Pancreas (tissue), 10 donors: ENCODE measurements around the gene MAPK9. TPM values are rescaled to one million over a fixed set of nuclear protein-coding genes. Genes with fewer than 3 reads are reported as not detected.

Experiments used
- ATAC-seq, 4 donors: fragments of 200-7000 bp; cut with Tn5 transposase; one replicate each; pipeline versions ENCODE4 v1.8.0 to v1.9.1; 2020; ENCODE audit warnings: mild to moderate bottlenecking in 4 of 4, moderate library complexity in 4 of 4
- DNase-seq, 6 donors: peaks; one replicate each; pipeline ENCODE4 v3.0.0-alpha.2; 2020
- FAIRE-seq: peaks from 2 replicates; lab custom pipeline; 2012; peaks lifted over from hg19 to GRCh38; lab: Jason Lieb, UNC
- H3K27ac ChIP-seq, 4 donors: fragments of 200-600 bp; sonication (generic); 1 replicate in 3 of 4; 2 replicates in 1 of 4; pipeline versions ENCODE4 v1.5.0 to v1.8.0; 2020
- H3K27me3 ChIP-seq, 4 donors: fragments of 200-600 bp; one replicate each; pipeline ENCODE4 v1.8.0; 2021
- H3K36me3 ChIP-seq, 3 donors: fragments of 200-600 bp; sonication (generic) in 1 of 3; one replicate each; pipeline versions ENCODE4 v1.5.0 to v1.8.0; 2020 to 2021
- H3K4me1 ChIP-seq, 3 donors: fragments of 200-600 bp; one replicate each; pipeline ENCODE4 v1.8.0; 2021
- H3K4me3 ChIP-seq, 4 donors: fragments of 200-600 bp; sonication (generic) in 2 of 4; one replicate each; pipeline versions ENCODE4 v1.5.0 to v1.8.0; 2020 to 2021
- H3K9me3 ChIP-seq, 4 donors: fragments of 200-600 bp; one replicate each; pipeline ENCODE4 v1.8.0; 2021
- WGBS, 2 donors: extraction: QIAGEN DNeasy Blood & Tissue Kit; methylation state at CpG; one replicate each; pipeline ENCODE4 v1.1.7; 2013; 5-methylcytosine and 5-hydroxymethylcytosine counted together
- intact Hi-C, 3 donors: fragments of 100-400 bp; cut with DNase I; formaldehyde crosslinking; loops; one replicate each; pipeline versions ENCODE4 v1.11.1 to v1.14.2; 2022
- polyA plus RNA-seq, 2 donors: library from polyadenylated mRNA; stranded (reverse); fragments of 200-250 nt; gene quantifications; one replicate each; pipeline ENCODE4 v1.2.3, GENCODE V29; 2013
- total RNA-seq, 6 donors: library from RNA; stranded (reverse); fragmentation: NEBNext Ultra II Directional in 4 of 6; extraction: Animal tissue kit (Norgen Biotek cat#: 25700) in 4 of 6; gene quantifications; one replicate each; pipeline versions ENCODE4 v1.2.1 to v1.2.4, GENCODE V29; 2021 to 2023
- TF ChIP-seq, protein P1 (sequence below), 4 donors: fragments of 200-600 bp; sonication (generic) in 3 of 4; IDR thresholded peaks; one replicate each; pipeline versions ENCODE4 v1.5.0 to v1.8.0; 2021; ENCODE audit warnings: antibody characterized with exemption in 4 of 4
- donor health status: healthy with polysubstance abuse.
- donor health status: DM: no; HTN: no; CAD: no; lungs with moderate emphysema.
- donor health status: DM: no; HTN: no; CAD: no.
- donor health status: control.
- donor health status: control.
- donor health status: Bipolar disorder and iron deficiency.
- donor health status: DM: yes; HTN: yes; CAD: no.
- donor health status: DM: no; HTN: no; CAD: no.
- donor health status: DM: no; HTN: no; CAD: no.
- donor health status: DM: yes; HTN: yes; CAD: no.

The MAPK9 gene
- total and polyA plus RNA-seq, 8 donors: 10.7 to 40.3 (median 28.9) TPM

DNA sequence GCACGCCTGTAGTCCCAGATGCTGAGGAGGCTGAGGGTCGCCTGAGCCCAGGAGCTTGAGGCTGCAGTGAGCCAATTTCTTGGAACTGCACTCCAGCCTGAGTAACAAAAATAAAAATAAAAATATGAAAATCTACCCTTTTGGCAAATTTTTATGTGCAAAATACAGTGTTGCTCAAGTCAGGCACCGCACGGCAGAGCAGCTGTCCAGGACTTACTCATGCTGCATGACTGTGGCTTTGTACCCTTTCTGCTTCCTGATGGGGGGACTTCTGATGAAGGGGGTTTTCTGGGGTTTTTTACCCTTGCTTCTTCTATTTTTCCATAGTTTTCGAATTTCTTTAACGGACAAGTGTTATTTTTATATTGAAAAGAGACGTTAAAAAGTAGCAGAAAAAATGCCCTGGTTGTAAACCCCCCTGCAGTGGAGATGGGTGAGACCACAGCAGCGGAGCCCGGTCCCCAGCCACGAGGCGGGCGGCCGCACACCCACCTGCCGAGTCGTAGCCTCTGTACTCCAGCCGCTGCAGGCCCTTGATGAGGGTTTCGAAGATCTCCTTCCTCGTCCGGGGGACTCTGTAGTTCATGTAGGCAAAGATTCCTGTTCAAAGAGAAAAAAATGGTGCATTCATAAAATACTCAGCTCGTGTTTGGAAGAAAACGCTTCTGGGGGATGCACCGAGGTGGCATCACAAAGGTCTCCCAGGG, 46.3 kb upstream of the MAPK9 start:
- FAIRE-seq: no peak
- 89 to 92% methylated on average over 22 of the region's 22 CpGs for WGBS, 2 donors
- TF ChIP-seq, protein P1, sequence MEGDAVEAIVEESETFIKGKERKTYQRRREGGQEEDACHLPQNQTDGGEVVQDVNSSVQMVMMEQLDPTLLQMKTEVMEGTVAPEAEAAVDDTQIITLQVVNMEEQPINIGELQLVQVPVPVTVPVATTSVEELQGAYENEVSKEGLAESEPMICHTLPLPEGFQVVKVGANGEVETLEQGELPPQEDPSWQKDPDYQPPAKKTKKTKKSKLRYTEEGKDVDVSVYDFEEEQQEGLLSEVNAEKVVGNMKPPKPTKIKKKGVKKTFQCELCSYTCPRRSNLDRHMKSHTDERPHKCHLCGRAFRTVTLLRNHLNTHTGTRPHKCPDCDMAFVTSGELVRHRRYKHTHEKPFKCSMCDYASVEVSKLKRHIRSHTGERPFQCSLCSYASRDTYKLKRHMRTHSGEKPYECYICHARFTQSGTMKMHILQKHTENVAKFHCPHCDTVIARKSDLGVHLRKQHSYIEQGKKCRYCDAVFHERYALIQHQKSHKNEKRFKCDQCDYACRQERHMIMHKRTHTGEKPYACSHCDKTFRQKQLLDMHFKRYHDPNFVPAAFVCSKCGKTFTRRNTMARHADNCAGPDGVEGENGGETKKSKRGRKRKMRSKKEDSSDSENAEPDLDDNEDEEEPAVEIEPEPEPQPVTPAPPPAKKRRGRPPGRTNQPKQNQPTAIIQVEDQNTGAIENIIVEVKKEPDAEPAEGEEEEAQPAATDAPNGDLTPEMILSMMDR (IDR thresholded peaks at IDR 0.05): no peak
- H3K9me3 ChIP-seq: no peaks in the 10 kb centered on the region
- no peak for DNase-seq
- no peak overlapping the region for H3K4me3 ChIP-seq
- no peak for ATAC-seq
- H3K4me1 ChIP-seq: no peaks in the 10 kb centered on the region
- intact Hi-C loops: no loop called here
- H3K36me3 ChIP-seq: no peaks in the 10 kb centered on the region
- no peak overlapping the region for H3K27ac ChIP-seq
- H3K27me3 ChIP-seq: no peaks in the 10 kb centered on the region

DNA sequence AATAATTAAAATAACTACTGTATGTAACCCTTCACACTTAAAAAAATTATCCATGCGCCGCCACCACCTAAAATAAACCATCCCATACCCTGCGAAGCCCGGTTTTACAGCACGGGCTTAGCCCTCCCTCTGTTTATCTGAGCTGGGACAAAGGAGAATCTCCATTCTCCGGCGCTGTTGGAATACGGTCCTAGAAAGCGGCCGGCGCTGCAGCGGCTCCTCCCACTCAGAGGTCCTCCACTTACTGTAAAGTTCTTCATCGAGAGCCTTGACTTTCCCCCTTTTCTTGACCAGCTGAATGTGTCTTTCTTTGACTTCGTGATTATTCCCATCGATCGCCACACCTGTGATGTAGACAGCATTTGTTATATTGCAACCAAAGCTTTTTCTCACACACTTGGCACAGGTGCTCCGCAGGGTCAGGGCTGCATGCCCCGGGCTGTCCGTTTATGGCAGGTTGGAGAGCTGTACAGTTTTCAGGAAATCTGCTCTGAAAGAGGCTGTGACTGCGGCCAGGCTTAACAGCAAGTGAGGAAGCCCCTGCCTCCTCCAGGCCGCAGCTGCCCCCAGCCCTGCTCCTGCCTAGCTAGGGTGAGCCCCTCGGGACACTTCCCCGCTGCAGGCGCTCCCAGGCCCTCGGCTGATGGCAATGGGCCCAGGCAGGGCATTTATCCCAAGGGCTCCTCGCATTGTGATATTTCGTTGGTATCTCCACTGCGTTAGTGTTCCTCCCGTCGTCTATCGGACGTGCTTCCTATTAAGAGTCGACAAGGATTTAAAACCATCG, 44.5 kb upstream of the MAPK9 start:
- ATAC-seq (peak; percentile 44 to 77 (median 62)), DNase-seq (peak in 3 of 6 donors; percentile 50 to 73 (median 56))
- 46 to 51% methylated on average over 34 of the region's 34 CpGs for WGBS, 2 donors

DNA sequence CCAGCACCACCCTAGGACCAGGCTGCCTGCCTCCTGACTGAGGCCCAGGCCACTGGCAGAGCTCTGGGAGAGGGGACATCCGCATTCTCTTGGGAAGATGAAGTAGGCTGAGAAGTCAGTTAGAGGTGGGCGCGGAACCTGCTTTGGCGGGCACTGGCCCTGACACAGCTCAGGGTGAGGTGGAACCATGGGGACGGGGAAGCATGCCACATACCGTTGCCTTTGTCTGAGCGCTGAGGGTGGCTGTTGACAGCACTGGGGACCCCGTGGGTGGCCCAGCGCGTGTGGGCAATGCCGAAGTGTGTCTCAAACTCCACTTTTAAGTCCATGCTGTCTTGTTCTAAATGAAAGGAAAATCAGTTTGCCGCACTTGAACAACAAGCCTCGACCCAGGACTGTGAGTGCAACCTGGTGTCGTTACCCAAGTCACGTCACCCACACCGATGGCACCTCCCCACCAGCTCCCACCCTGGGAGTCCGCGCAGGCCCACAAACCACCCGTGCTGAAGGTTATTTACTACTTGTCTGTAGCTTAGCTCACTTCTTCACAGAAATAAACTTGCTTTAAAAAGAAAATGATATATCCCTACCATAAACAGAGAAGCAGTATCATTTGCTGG, 43.8 kb upstream of the MAPK9 start:
- Histone ChIP-seq H3K27me3 (no peaks in the 10 kb centered on the region), H3K4me1 (peaks cover 0 to 8% (median 5%) of the 10 kb centered on the region in 3 donors), H3K36me3 (no peaks in the 10 kb centered on the region), H3K9me3 (no peaks in the 10 kb centered on the region), H3K4me3 (no peak overlapping the region), H3K27ac (no peak overlapping the region)
- intact Hi-C loops: no loop called here
- ATAC-seq (no peak), DNase-seq (peak in 1 of 6 donors; percentile 48), FAIRE-seq (no peak)
- 92% methylated on average over 19 of the region's 19 CpGs for WGBS, 2 donors
- TF ChIP-seq, protein P1 (IDR thresholded peaks at IDR 0.05): no peak

More for the DNA sequence above, 44.5 kb upstream of the MAPK9 start:
- peaks cover 0 to 4% (median under 1%) of the 10 kb centered on the region in 3 donors for H3K4me1 ChIP-seq
- TF ChIP-seq, protein P1 (IDR thresholded peaks at IDR 0.05): no peak
- no peak overlapping the region for H3K4me3 ChIP-seq
- no peak for FAIRE-seq
- no peaks in the 10 kb centered on the region for H3K27me3 ChIP-seq
- intact Hi-C loops: no loop called here
- no peak overlapping the region for H3K27ac ChIP-seq
- no peaks in the 10 kb centered on the region for H3K9me3 ChIP-seq
- H3K36me3 ChIP-seq: no peaks in the 10 kb centered on the region

DNA sequence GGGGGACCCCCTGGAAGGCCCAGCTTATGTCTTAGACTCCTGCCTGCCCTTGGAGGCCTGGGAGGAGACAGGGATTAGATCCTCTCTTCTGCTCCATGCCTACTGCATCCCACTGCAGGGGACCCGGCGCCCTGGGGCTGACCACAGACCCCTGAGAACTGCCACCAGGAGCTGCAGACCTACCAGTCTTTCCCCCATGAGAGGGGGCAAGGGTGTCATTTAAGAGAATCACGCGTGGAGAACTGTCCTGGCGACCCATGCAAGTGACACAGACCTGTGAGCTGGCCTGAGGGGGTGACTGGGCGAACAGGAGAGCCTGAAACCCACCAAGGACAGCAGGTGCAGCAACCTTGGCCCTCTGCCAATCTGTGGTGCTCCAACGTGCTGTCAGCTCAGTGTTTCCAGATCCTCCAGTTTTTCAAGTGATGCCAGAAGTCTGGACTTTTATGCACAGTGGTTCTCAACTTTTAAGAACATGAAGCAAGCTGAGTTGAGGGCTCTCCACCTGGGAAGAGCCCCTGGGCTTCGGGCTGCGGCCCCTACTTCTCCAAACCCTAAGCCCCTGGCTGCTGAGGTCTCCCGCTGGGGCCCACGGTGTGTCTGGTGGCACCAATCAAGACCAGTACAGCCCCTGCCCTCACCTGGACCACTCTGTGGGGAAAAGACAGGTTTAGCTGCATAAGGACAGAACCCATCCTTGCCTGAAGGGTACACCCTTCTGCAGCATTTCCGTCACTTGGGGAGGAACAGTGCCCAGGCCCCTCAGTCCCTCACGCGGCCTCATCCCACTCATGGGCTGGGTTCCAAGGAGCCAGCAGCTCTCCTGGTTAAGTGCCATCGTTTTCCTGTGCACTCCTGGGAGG, 43.1 kb upstream of the MAPK9 start:
- 77 to 82% methylated on average over 15 of the region's 15 CpGs for WGBS, 2 donors
- TF ChIP-seq, protein P1 (IDR thresholded peaks at IDR 0.05): no peak
- intact Hi-C loops: no loop called here
- FAIRE-seq (no peak), ATAC-seq (no peak), DNase-seq (peak in 1 of 6 donors; percentile 67)
- H3K4me3 ChIP-seq: no peak overlapping the region
- H3K9me3 ChIP-seq: no peaks in the 10 kb centered on the region
- no peak overlapping the region for H3K27ac ChIP-seq
- H3K4me1 ChIP-seq: peaks cover 0 to 14% (median 5%) of the 10 kb centered on the region in 3 donors
- no peaks in the 10 kb centered on the region for H3K27me3 ChIP-seq
- H3K36me3 ChIP-seq: no peaks in the 10 kb centered on the region
